Measurements from ENCODE around the gene DOK5. TPM values are rescaled to one million over a fixed set of nuclear protein-coding genes. Genes with fewer than 3 reads are reported as not detected.

DOK5 gene
- total and polyA plus RNA-seq, 2 donors (not counting 3 experiments of a cell fraction or from before 2014, with no cell fraction given): 3.5 to 14.2 TPM

DNA sequence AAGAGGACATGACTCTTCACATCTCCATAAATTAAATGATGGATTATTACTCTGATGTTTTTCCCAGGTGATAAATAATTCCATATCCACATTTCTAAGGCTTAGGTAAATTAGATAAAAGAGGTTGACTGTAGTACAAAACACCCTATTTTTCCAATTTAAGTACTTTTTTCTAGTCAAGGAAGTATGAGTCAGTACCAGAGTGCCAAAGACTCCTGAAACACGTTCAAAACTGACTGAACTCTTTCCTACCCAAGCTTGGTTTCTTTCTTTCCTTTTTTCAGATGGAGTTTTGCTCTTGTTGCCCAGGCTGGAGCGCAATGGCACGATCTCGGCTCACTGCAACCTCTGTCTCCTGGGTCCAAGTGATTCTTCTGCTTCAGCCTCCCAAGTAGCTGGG is 85.0 kb downstream of the DOK5 start:
- TSS peak; percentile 12 for BruUV-seq (replicated peaks)
- H3K9me1 ChIP-seq (replicated peaks; ENCODE audit: control insufficient read depth, extremely low read depth, insufficient read depth, low read length): no peaks in the 10 kb centered on the region
- CTCF ChIA-PET: interaction anchor here (1.2 to 1.5 kb wide), 3 partner anchors 36 to 337 kb away, joined by 3 to 4 read pairs (median 3); no protein-coding TSS in a partner anchor
- H3K36me3 ChIP-seq (ENCODE audit: control insufficient read depth in 2 of 2, extremely low read depth in 1 of 2, insufficient read depth in 2 of 2, low read length in 2 of 2): no peaks in the 10 kb centered on the region
- intact Hi-C loops (cut with micrococcal nuclease) (no loop called here), dilution Hi-C loops (cut with MboI; ENCODE audit: extremely low pct_ligation_motif_present, low sequenced_read_pairs) (no loop called here)
- FAIRE-seq (peak; percentile 46), DNase-seq (ENCODE audit: low read depth, low spot score) (peak; percentile 66)
- H4K20me1 ChIP-seq (replicated peaks; ENCODE audit: control insufficient read depth, extremely low read depth, insufficient read depth, low read length): no peaks in the 10 kb centered on the region
- no peaks in the 10 kb centered on the region for H3K9me3 ChIP-seq (replicated peaks; ENCODE audit: control insufficient read depth, insufficient read depth, low read length)
- no peaks in the 10 kb centered on the region for H3K27me3 ChIP-seq (ENCODE audit: control insufficient read depth in 2 of 2, insufficient read depth in 2 of 2, low read length in 2 of 2)
- H3K4me1 ChIP-seq (ENCODE audit: control insufficient read depth, extremely low read depth, insufficient read depth, low read length): peaks cover 37% of the 10 kb centered on the region
- peak overlapping the region; percentile 68 for H3K27ac ChIP-seq (ENCODE audit: insufficient read depth, low read depth, low read length)
- H3K9ac ChIP-seq (replicated peaks; ENCODE audit: extremely low read depth, insufficient read depth, low read length): no peak overlapping the region
- TF ChIP-seq FOS (IDR thresholded peaks at IDR 0.05; ENCODE audit: borderline replicate concordance, insufficient read depth, low read length): no peak
- no peak for TF ChIP-seq GATA2 (IDR thresholded peaks at IDR 0.05; ENCODE audit: insufficient read depth, insufficient read length, low read depth, low read length)
- no peak for TF ChIP-seq MYC (IDR thresholded peaks at IDR 0.05; ENCODE audit: low read depth, low read length)
- TF ChIP-seq JUN (IDR thresholded peaks at IDR 0.05; ENCODE audit: borderline replicate concordance, insufficient read depth, insufficient read length, low read depth): no peak
- TF ChIP-seq POLR2A (IDR thresholded peaks at IDR 0.05; ENCODE audit: low read depth, low read length): no peak
- TF ChIP-seq, protein P1, sequence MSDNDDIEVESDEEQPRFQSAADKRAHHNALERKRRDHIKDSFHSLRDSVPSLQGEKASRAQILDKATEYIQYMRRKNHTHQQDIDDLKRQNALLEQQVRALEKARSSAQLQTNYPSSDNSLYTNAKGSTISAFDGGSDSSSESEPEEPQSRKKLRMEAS (IDR thresholded peaks at IDR 0.05; ENCODE audit: insufficient read depth, insufficient read length): no peak
- TF ChIP-seq EZH2 (IDR thresholded peaks at IDR 0.05; ENCODE audit: borderline replicate concordance, low read depth, low read length, severe bottlenecking): no peak
- TF ChIP-seq, protein P2, sequence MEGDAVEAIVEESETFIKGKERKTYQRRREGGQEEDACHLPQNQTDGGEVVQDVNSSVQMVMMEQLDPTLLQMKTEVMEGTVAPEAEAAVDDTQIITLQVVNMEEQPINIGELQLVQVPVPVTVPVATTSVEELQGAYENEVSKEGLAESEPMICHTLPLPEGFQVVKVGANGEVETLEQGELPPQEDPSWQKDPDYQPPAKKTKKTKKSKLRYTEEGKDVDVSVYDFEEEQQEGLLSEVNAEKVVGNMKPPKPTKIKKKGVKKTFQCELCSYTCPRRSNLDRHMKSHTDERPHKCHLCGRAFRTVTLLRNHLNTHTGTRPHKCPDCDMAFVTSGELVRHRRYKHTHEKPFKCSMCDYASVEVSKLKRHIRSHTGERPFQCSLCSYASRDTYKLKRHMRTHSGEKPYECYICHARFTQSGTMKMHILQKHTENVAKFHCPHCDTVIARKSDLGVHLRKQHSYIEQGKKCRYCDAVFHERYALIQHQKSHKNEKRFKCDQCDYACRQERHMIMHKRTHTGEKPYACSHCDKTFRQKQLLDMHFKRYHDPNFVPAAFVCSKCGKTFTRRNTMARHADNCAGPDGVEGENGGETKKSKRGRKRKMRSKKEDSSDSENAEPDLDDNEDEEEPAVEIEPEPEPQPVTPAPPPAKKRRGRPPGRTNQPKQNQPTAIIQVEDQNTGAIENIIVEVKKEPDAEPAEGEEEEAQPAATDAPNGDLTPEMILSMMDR (IDR thresholded peaks at IDR 0.05; ENCODE audit: extremely low read depth in 1 of 2, insufficient read depth in 1 of 2, low read depth in 1 of 2, low read length in 2 of 2): no peak
- TF ChIP-seq POLR2AphosphoS5 (IDR thresholded peaks at IDR 0.05; ENCODE audit: insufficient read depth, low read depth, low read length): no peak
- no peak overlapping the region for H3K4me3 ChIP-seq (replicated peaks in 1 of 3; ENCODE audit: insufficient read depth in 1 of 3, low read depth in 1 of 3, low read length in 3 of 3)
- POLR2A ChIA-PET: no interaction called here
- peak overlapping the region; percentile 89 for H3K4me2 ChIP-seq (ENCODE audit: insufficient read depth, low read length)
- no peaks in the 10 kb centered on the region for H3K79me2 ChIP-seq (ENCODE audit: control insufficient read depth, insufficient read depth, low read length)
- peak overlapping the region; percentile 56 for H2AFZ ChIP-seq (ENCODE audit: low read depth, low read length)
